Uterus (tissue), 2 donors: Measurements from ENCODE around the gene STIM2.

ENCODE experiments used
- CTCF ChIP-seq, 4 experiments: fragments of 200-600 bp in 2 of 4; fragments of 450-650 bp in 2 of 4; sonication (generic) in 2 of 4; IDR thresholded peaks; one replicate each; pipeline ENCODE4 v1.5.1; 2016 to 2019; ENCODE audit warnings: antibody characterized with exemption in 4 of 4, mild to moderate bottlenecking in 2 of 4, moderate library complexity in 1 of 4
- POLR2A ChIP-seq, 2 donors: fragments of 450-650 bp; IDR thresholded peaks; one replicate each; pipeline ENCODE4 v1.6.1; 2016; ENCODE audit warnings: antibody characterized with exemption in 2 of 2, mild to moderate bottlenecking in 1 of 2, moderate library complexity in 1 of 2

GRCh38 chr4:26991057-26991456, 130.4 kb downstream of the STIM2 start:
- TF ChIP-seq CTCF (IDR thresholded peaks at IDR 0.05) (no peak), POLR2A (IDR thresholded peaks at IDR 0.05) (no peak)
